WERI-Rb-1 (cell line): ENCODE data around the gene MAGI1.

ENCODE experiments used
- DNase-seq: peaks from one replicate; pipeline ENCODE4 v3.0.0-alpha.2; 2020
- H3K27ac ChIP-seq: fragments of 250-450 bp; sonication (Bioruptor Pico); 2 replicates; pipeline ENCODE4 v1.5.1; 2020; ENCODE audit warnings: mild to moderate bottlenecking, moderate library complexity
- H3K27me3 ChIP-seq: fragments of 250-450 bp; sonication (Bioruptor Pico); 2 replicates; pipeline ENCODE4 v1.5.1; 2021; ENCODE audit warnings: mild to moderate bottlenecking, low read depth, moderate library complexity; ENCODE audit not compliant: insufficient read depth, severe bottlenecking
- H3K36me3 ChIP-seq: fragments of 250-450 bp; sonication (Bioruptor Pico); 2 replicates; pipeline ENCODE4 v1.5.1; 2020; ENCODE audit warnings: mild to moderate bottlenecking, moderate library complexity
- H3K4me3 ChIP-seq: 2 replicates; pipeline ENCODE4 v1.5.1; 2011; ENCODE audit warnings: low read depth, mild to moderate bottlenecking, control low read depth, low read length
- H3K9me3 ChIP-seq: fragments of 250-450 bp; sonication (Bioruptor Pico); 2 replicates; pipeline ENCODE4 v1.5.1; 2021; ENCODE audit warnings: mild to moderate bottlenecking, moderate library complexity; ENCODE audit not compliant: severe bottlenecking
- CTCF ChIP-seq: IDR thresholded peaks from 2 replicates; pipeline ENCODE4 v1.5.1; 2011; ENCODE audit warnings: low read depth, mild to moderate bottlenecking, control low read depth, inconsistent platforms, low read length

The MAGI1 gene

GRCh38 chr3:65836047-65836446 is 202.7 kb downstream of the MAGI1 start:
- DNase-seq, result no peak
- no peak overlapping the region for H3K4me3 ChIP-seq
- H3K36me3 ChIP-seq, result no peaks in the 10 kb centered on the region
- H3K27ac ChIP-seq, result no peak overlapping the region
- TF ChIP-seq CTCF, result no peak
- H3K9me3 ChIP-seq, result no peaks in the 10 kb centered on the region
- no peaks in the 10 kb centered on the region for H3K27me3 ChIP-seq

GRCh38 chr3:65833761-65834505 is 204.8 kb downstream of the MAGI1 start:
- DNase-seq, result no peak
- Histone ChIP-seq H3K27me3 (no peaks in the 10 kb centered on the region), H3K27ac (no peak overlapping the region), H3K9me3 (no peaks in the 10 kb centered on the region), H3K36me3 (no peaks in the 10 kb centered on the region), H3K4me3 (no peak overlapping the region)
- TF ChIP-seq CTCF, result no peak

DNA sequence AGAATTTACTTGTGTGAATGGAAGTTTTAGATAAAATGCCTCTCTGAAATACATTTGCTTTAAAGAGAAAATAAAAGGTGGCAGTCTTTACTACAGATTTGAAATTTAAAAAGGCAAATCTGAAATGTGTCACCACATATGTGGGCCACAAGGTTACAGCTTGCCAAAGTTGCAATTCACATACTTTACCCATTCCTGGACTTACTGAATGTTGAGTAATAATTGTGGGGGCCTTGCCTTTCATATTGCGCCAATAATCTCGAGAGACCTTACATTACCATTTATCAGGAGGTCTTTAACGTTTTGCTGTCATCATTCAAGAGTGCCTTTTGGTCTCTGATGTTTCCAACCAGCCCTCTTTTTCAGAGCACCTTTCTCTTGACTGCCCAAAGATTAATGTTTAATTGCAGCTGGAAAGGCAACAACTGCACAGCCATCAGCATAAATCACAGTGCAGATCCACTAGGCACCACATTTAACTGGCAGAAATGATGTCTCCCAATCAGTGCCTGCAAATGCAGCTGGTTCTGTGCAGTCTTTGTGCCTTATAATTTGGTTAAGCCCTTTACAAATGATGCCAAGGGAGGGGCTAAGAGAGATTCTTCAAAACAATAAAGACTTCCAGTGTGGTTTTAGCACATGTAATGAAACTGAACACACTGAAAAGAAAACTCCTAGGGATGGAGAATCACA is 206.8 kb downstream of the MAGI1 start:
- H3K36me3 ChIP-seq, result no peaks in the 10 kb centered on the region
- H3K27ac ChIP-seq, result no peak overlapping the region
- DNase-seq, result no peak

GRCh38 chr3:65830948-65831732 is 207.6 kb downstream of the MAGI1 start:
- Histone ChIP-seq H3K27ac (no peak overlapping the region), H3K4me3 (no peak overlapping the region), H3K27me3 (no peaks in the 10 kb centered on the region), H3K36me3 (no peaks in the 10 kb centered on the region), H3K9me3 (no peaks in the 10 kb centered on the region)
- no peak for TF ChIP-seq CTCF
- no peak for DNase-seq

More for the DNA sequence above, 206.8 kb downstream of the MAGI1 start:
- Histone ChIP-seq H3K27me3 (no peaks in the 10 kb centered on the region), H3K4me3 (no peak overlapping the region), H3K9me3 (no peaks in the 10 kb centered on the region)
- no peak for TF ChIP-seq CTCF

DNA sequence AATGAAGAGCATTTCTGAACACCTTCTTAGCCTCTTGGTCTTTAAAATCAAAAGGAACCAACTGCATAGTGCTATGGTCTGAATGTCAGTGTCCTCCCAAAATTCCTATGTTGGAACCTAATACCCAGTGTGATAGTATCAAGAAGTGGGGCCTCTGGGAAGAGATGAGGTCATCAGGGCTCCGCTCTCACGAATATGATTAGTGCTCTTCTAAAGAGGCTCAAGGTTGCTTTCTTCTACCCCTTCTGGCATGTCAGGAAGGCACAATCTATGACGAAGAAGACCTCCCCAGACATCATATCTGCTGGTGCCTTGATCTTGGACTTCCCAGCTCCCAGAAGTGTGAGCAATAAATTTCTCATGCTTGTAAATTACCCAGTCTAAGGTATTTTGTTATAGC is 209.5 kb downstream of the MAGI1 start:
- no peak overlapping the region for H3K27ac ChIP-seq
- DNase-seq, result no peak
- no peaks in the 10 kb centered on the region for H3K36me3 ChIP-seq
- H3K9me3 ChIP-seq, result no peaks in the 10 kb centered on the region
- no peaks in the 10 kb centered on the region for H3K27me3 ChIP-seq
- TF ChIP-seq CTCF, result no peak
- H3K4me3 ChIP-seq, result no peak overlapping the region
